GM19372 (cell line): Measurements from ENCODE around the gene MAPK8IP1.
"Not testable (repeated sequence)": the region's sequence is repeated elsewhere in the genome, so short reads cannot be mapped to it uniquely, and the experiment has no call there.

Experiments used
- ATAC-seq: cut with Tn5 transposase; IDR thresholded peaks from one replicate; pipeline ENCODE4 v1.9.1; 2021; ENCODE audit warnings: mild to moderate bottlenecking, low read depth, moderate library complexity; ENCODE audit not compliant: unreplicated experiment

The MAPK8IP1 gene

DNA sequence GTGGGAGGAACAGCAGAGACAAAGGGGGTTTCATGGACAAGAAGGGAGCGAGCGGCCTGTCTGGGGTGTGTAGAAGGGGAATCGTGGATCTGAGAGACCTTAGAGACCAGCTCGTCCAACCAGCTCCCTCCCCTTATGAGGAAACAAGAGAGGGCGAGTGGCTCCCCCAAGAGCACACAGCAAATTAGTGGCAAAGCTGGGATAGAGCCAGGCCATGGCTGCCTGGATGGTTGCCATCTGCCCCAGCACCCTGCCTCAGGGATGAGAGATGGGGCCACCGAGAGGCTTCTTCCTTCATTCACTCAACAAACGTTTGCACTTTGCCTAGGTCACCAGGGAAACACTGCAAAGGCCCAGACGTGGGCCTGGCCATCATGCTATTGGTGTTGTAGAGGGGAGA lies 4.1 kb downstream of the MAPK8IP1 start:
- ATAC-seq: no peak

DNA sequence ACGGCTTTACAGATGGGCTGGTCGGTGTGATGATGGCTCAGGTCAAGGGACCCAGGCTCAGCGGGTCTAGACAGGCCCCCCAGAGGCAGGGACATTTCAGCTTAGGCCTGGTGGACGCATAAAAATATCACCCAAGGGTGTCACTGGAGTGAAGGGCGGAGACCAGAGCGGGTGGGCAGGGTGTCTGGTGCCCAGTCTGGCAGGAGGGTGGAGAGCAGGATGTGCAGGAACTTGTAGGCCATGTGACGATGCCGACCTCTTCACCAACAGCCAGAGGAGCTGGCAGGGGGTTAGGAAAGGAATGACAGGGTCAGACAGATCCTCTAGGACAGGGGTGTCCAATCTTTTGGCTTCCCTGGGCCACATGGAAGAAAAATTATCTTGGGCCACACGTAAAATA lies 4.5 kb downstream of the MAPK8IP1 start:
- ATAC-seq: no peak

DNA sequence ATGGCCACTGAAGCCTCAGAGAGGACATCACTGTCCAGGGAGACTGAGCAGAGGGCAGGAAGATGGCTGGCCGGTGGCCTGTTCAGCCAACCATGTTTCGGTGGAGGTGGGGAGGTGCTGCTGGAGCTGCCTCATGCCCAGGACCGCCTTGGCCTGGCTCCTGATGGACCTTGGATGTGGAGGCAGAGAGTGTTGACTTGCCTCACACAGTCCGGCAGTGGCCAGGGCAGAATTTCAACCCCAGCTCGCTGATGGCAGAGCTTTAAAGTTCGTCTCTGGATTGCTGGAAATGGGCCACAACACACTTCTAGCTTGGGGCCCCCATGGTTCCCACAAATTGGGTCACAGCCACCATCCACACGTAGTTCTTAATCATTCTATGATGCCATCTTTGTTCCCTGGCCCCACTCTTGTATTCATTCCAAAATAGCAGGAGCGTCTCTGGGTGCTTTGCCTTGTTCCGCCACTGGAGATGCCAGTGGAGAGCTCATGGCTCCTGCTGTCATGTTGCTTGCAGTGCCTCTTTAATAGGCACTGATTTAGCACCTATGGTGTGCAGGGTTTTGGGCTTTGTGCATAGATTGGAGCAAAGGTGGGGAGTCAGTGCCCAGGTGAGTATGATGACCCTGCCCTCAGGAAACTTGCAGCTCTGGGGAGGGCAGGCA lies 5.6 kb downstream of the MAPK8IP1 start:
- ATAC-seq: no peak

DNA sequence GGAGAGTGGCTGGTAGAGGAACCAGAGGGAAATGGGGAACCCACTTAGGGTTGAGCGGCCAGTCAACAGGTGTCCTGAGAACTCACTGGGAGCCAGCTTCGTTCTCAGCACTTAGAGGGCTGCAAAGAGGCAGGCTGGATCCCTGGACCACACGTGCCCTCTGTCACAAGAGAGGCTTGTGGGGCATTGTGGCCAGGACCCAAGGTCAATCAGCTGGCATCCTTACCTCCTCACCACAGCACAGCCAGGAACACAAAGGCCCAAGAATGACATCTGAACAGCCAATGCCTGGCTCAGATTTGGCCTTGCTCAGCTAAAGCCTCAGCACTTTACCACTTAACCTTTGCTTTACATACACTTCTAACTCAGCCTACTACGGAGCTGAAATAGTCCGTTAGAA lies 7.4 kb downstream of the MAPK8IP1 start:
- ATAC-seq: no peak

DNA sequence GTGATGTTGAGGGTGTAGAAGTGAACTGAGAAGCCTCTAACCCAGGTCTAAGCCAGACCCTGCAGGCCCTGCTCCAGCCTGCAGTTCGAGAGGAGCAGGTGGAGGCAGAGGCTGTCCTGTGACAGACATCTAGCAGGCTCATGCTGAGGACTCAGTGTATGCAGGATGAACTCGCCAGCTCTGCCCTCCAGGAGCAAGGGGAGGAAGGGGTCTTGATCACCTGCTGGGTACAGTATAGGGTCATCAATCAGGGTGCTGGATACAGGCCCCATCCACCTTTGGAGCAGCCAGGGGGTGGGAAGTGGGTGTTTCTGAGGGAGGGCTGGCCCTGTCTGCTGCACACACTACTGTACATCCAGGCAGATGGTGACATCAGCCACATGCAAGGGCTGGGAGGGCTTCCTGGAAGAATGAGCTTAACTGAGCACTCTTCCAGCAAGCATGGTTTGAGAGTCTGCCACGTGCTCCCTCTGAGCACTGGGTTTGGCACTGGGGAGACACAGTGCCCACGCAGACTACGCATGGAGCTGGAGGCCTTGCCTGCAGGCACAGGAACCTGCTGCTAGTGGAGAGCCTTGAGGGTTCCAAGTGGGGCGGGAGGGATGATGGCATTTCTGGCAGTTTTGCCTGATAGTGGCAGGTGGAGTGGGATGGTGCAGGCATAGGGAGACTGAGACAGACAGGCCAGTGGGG lies 9.2 kb downstream of the MAPK8IP1 start:
- ATAC-seq: no peak

DNA sequence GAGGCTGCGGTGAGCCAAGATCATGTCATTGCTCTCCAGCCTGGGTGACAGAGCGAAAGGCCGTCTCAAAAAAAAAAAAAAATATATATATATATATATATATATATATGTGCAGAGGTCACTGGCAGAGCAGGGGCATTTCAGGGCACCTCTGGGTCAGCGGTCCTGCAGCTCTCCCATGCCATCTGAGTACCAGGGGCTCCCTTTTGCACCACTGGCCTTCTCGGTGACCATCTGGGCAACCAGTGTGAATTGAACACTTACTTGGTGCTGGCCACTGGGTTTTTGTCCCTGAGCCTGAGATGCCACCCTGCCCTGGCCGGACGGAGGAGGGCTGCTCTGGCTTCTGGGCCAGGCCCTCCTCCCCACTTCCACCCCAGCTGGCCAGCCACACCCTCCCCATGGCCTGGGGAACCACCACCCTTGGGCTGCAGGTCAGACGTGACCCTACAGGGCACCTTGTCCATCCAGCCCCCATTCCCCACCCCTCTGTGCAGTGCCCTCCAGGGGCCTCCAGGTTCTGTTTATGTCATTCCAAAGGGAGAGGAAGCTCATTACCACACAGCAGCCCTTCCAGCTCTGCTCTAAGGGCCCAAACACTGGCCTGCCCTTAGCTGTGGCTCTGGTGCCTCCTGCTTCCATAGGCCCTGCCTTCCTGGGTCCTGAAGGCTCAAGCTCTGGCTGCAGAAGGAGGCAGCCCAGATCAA lies 10.3 kb downstream of the MAPK8IP1 start:
- no peak for ATAC-seq

DNA sequence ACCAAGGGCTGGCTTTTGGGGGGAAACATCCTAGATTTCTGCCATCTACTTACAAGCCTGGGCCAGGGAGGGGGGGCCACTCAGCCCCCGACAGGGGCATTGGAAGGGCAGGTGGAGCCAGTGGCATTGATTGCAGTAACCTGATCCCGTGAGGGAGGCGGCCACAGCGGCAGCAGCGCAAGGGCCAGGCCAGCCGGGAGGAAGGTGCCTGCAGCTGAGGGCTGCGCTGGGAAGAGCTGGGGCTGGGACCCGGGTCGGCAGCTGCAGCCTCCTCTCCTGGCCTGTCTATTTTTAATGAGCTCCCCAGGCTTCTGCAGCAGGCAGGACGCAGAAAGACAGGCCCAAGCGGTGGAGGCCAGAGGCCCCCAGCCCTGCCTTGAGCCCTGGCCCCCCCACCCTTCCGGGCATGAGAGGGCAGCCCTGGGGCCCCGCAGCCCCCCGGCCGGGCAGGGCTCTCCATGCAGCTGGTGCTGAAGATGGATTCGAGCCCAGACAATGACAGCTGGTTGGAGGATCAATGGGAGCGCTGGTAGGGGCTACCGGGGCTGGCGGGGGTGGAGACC lies 11.1 kb downstream of the MAPK8IP1 start:
- ATAC-seq: no peak

DNA sequence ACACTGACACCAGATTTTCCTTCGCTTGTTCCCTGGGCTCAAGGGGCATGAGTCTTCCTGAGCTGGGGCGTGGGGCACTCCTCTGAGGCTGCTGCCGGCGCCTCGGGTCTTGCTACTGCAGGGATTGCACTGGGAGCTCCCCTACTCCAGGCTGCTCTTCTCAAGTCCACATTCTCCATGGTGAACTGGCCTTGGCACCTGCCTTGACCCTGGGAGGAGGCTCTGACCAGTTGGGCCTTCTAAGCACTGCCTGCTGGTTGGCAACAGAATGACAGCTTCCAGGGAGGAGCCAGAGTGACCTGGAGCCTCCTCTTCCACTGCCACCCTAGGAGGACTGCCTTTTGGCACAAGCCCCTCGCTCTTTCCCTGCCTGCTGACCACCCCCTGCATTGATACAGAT lies 12.1 kb downstream of the MAPK8IP1 start:
- ATAC-seq: no peak

DNA sequence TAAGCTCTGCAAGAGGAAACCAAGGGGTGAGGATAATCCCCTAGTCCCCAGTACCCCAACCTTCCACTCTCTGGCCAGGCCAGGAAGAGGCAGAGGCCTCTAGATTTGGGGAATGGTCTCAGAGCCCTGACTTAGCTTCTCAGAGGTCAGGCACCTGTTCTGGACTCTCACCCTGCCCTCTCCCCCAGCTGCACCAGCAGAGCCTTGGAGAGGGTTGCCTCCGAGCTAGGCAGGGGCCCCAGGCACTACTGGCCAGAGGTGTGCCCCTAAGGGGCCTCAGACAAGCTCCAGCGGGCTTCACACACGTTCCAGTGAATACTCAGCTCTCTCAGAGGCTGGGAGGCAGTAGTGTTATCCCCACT lies 13.6 kb downstream of the MAPK8IP1 start:
- ATAC-seq: no peak

DNA sequence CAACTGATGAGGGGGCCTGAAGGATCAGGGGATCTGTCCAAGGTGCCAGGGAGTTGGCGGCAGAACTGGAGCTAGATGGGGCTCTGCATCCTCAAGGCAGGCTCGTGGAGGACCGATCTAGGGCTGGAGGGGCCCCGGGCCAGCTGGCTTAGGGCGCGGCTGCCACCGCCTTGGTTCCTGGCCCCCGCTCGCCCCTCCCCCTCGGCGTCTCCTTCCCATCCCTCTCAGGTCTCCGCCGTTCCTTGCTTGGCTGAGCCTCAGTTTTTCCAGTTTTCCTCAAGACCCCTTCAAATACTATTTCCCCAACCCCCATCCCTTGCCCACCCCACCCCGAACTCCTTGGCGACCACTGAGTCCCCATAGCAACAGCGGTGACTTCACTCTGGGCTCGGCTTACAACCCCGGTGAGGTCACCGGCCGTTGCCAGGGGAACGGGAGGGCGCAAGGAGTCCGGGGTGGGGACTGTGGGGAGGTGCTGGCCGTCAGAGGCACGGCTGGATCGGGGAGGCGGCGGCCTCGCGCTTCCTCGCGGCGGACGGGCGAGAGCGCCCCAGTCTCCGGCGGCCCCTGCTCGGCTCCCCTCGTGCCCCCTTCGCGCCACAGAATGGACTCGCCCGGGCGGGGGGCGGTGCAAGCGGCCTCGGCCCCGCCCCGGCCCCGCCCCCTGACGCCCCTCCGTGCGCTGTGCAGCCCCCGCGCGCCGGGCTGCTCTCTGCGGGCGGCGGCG lies 14.2 kb downstream of the MAPK8IP1 start:
- no peak for ATAC-seq

DNA sequence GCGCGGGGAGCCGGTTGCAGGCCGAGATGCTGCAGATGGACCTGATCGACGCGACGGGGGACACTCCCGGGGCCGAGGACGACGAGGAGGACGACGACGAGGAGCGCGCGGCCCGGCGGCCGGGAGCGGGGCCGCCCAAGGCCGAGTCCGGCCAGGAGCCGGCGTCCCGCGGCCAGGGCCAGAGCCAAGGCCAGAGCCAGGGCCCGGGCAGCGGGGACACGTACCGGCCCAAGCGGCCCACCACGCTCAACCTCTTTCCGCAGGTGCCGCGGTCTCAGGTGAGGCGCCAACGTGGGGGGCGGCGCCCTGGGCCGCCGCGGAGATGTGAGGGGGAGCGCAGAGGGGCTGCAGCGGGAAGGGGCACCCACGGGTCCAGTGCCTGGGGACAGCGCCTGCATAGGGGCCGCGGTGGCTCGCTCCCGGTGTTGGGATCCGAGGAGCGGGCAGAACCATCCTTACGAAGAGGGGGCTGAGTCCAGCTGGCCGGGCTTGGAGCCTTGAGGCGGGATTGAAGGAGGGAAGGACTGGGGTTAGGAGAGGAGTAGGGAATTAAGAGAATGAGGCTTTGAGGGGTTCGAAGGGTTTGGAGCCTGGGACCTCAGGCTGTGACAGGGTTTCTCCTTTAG lies 14.8 kb downstream of the MAPK8IP1 start:
- not testable (repeated sequence) for ATAC-seq

DNA sequence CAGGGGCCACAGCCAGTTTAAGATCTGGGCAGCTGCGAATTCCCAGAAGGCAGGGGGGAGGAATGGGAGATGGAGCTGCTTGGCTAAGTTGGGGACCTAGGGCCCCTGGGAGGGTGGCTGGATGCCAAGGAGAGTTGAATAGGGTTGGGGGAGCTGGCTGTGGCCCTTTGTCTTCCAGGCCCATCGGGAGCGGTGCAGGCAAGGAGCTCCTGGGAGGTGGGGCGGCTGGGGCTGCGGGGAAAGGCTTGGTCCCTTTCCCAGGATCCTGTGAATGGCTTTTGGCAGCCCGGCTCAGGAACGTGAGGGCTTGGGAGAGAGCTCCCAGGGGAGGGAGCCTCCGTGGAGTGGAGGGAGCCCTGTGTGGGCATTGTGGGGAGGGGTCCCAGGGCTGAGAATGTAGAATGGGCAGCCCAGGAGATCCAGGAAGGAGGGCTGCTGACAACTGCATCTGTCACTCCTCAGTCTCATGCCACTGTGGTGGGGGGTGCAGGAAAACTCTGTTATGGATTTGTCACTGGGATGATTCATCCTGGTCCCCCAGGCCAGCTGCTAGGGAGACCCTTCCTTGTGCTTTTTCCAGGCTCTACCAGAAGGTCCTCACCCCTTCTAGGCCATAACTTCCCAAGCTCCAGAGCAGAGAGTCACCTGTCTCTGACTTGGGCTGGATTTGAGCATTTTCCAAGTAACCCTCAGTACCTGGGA lies 15.6 kb downstream of the MAPK8IP1 start:
- ATAC-seq: no peak

DNA sequence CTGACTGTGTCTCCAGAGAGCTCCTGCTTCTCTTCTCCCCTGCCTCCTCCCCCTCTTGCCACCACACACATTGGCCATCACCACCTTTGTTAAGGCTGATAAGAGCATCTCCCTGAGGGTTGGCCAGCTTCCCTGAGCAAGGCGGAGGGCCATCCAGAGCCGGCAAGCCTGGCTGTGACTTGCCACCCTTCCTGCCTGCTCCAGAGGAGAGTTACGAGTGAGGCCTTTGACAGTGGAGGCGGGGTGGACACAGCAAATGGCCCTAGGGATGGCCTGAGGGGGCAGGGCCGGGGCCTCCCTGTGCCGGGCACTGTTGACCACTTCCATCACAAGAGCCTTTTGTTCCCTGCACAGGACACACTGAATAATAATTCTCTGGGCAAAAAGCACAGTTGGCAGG lies 16.2 kb downstream of the MAPK8IP1 start:
- ATAC-seq: no peak

DNA sequence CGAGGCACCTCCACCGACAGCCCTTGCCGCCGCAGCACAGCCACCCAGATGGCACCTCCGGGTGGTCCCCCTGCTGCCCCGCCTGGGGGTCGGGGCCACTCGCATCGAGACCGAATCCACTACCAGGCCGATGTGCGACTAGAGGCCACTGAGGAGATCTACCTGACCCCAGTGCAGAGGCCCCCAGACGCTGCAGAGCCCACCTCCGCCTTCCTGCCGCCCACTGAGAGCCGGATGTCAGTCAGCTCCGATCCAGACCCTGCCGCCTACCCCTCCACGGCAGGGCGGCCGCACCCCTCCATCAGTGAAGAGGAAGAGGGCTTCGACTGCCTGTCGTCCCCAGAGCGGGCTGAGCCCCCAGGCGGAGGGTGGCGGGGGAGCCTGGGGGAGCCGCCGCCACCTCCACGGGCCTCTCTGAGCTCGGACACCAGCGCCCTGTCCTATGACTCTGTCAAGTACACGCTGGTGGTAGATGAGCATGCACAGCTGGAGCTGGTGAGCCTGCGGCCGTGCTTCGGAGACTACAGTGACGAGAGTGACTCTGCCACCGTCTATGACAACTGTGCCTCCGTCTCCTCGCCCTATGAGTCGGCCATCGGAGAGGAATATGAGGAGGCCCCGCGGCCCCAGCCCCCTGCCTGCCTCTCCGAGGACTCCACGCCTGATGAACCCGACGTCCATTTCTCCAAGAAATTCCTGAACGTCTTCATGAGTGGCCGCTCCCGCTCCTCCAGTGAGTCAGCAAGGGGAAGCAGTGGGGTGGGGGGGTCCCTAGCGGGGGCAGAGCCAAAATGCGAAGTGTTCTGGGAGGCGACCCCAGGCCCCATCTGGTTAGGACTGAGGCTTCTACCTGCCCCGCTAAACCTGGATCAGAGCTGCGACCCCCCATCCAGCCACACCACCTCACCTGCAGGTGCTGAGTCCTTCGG lies 17.3 kb downstream of the MAPK8IP1 start:
- ATAC-seq: no peak

DNA sequence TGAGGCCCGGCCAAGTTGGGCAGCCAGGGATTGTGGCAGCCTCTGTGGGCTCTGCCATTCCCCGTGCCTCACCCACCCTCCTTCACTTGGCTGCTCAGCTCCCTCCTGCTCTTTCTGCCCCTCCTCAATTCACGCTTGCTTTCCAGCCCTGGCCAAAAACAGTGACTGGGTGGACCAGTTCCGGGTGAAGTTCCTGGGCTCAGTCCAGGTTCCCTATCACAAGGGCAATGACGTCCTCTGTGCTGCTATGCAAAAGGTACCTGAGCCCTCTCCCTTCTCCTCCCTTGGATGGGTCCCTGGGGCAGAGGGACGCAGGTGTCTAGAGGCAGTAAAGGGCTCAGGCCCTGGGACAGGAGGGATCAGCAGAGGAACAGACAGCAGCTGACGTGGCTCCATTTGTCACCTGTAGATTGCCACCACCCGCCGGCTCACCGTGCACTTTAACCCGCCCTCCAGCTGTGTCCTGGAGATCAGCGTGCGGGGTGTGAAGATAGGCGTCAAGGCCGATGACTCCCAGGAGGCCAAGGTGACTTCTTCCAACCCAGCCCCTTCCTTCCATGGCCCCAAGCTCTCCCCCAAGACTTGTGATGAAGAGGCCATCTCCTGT lies 19.0 kb downstream of the MAPK8IP1 start:
- no peak for ATAC-seq

DNA sequence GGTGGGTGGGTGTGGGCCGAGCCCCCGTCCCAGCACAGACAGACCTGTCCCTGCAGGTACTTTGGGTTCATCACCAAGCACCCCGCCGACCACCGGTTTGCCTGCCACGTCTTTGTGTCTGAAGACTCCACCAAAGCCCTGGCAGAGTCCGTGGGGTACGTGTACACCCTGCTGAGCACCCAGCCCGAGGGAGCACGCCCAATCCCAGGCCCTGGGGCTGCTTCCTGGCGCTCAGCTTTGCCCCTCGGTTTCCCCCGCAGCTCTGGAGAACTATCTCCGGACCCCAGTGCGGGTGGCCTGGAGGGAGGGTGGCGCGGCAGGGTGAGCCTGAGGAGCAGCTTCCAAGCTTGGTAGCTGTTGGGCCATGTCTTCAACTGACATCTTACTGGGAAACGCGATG lies 19.6 kb downstream of the MAPK8IP1 start:
- no peak for ATAC-seq

DNA sequence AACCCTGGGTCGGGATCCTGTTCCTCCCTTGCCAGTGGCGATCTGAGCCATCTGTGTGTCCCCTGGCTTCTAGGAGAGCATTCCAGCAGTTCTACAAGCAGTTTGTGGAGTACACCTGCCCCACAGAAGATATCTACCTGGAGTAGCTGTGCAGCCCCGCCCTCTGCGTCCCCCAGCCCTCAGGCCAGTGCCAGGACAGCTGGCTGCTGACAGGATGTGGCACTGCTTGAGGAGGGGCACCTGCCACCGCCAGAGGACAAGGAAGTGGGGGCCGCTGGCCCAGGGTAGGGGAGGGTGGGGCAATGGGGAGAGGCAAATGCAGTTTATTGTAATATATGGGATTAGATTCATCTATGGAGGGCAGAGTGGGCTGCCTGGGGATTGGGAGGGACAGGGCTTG lies 20.1 kb downstream of the MAPK8IP1 start:
- ATAC-seq: not testable (repeated sequence)

DNA sequence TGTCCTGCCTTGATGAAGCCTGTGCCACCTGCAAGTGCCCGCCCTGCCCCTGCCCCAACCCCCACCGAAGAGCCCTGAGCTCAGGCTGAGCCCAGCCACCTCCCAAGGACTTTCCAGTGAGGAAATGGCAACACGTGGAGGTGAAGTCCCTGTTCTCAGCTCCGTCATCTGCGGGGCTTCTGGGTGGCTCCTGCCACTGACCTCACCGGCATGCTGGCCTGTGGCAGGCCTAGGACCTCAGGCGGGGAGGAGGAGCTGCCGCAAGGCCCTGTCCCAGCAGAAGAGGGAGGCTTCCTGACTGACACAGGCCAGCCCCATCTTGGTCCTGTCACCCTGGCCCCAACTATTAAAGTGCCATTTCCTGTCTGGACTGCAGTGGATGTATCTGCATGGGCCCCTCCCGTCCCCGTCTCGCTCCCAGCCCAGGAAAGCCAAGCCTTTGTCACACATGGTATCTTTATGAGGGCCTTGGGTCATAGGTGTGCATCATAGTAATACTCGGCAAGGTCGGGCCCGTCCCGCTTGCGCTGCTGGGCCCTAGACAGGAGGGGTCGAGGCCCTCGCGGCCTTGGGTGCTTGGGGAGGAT lies 20.7 kb downstream of the MAPK8IP1 start:
- no peak for ATAC-seq
